HG02840 (cell line): ENCODE results near the gene THRAP3.
"Not testable (repeated sequence)": the region's sequence is repeated elsewhere in the genome, so short reads cannot be mapped to it uniquely, and the experiment has no call there.

Experiments used
- ATAC-seq: cut with Tn5 transposase; IDR thresholded peaks from one replicate; pipeline ENCODE4 v1.9.1; 2021; ENCODE audit warnings: mild to moderate bottlenecking, moderate library complexity, moderate number of reproducible peaks; ENCODE audit not compliant: unreplicated experiment, low FRiP score

The THRAP3 gene

DNA sequence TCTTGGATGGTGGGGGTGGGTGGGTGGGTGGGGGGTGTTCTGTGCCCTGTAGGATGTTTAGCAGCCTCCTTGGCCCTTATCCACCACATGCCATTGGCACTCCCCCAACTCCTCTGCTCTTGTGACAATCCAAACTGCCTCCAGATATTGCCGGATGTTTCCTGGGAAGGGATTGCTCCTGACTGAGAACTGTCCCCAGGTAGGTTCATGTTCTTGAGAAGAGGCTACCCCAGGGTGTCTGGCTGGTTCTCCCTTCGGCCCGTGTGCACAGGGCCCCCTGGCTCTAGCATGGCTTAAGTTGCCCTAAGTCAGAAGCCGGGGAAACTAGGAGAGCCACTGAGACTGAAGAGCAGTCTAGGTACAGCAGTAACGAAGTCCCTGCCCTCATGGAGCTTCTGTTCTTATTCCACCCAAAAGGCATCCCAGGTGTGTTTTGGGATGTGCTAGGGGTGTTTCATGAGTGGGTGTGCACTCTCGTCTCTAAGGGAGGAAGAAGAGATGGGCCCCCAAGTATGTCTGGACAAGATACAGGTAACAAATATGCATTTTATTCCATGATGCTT, 19.8 kb upstream of the THRAP3 start:
- ATAC-seq, result no peak

DNA sequence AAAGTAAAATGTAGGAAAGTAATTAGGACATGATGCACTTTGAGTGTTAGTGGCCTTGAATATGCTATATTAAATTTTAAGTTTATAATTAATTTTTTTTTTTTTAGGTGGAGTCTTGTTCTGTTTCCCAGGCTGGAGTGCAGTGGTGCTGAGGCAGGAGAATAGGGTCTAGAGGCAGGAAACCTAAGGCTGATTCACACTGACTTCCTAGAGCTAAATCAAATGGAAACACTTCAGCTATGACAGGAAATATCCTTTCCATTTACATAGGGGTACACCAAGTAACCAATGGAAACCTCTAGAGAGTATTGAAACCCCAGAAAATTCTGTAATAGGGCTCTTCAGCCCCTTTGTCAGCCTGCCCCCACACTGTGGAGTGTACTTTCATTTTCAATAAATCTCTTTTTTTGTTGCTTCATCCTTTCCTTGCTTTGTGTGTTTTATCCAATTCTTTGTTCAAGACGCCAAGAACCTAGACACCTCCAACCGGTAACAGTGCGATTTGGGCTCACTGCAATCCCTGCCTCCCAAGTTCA, 17.9 kb upstream of the THRAP3 start:
- ATAC-seq, result no peak

GRCh38 chr1:36207339-36207738, 16.9 kb upstream of the THRAP3 start:
- ATAC-seq, result no peak

GRCh38 chr1:36208978-36209703, 15.1 kb upstream of the THRAP3 start:
- no peak for ATAC-seq

DNA sequence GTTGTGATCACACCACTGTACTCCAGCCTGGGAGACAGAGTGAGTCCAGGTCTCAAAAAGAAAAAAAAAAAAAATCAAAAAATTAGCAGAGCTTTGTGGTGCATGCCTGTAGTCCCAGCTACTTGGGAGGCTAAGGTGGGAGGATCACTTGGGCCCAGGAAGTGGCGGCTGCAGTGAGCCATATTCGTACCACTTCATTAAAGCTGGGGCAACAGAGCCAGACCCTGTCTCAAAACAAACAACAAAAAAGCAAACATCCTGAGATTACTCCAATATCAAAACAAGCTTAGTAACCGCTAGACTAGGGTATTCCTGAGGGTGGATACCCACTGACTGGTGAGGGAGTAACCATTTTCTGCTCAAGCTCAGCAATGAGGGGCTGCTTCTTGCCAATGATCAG, 12.9 kb upstream of the THRAP3 start:
- no peak for ATAC-seq

GRCh38 chr1:36211841-36212240, 12.4 kb upstream of the THRAP3 start:
- no peak for ATAC-seq

- ATAC-seq, result no peak
These were observed 11.5 kb upstream of the THRAP3 start for GRCh38 chr1:36212782-36213181.

- ATAC-seq, result no peak
These were observed 6.6 kb upstream of the THRAP3 start for GRCh38 chr1:36217670-36218069.

GRCh38 chr1:36221901-36222300, 2.3 kb upstream of the THRAP3 start:
- ATAC-seq, result not testable (repeated sequence)

- ATAC-seq, result no peak
These were observed 1.5 kb upstream of the THRAP3 start for GRCh38 chr1:36222481-36223380.

GRCh38 chr1:36223381-36223995, 755 bp upstream of the THRAP3 start:
- peak; percentile 25 for ATAC-seq

DNA sequence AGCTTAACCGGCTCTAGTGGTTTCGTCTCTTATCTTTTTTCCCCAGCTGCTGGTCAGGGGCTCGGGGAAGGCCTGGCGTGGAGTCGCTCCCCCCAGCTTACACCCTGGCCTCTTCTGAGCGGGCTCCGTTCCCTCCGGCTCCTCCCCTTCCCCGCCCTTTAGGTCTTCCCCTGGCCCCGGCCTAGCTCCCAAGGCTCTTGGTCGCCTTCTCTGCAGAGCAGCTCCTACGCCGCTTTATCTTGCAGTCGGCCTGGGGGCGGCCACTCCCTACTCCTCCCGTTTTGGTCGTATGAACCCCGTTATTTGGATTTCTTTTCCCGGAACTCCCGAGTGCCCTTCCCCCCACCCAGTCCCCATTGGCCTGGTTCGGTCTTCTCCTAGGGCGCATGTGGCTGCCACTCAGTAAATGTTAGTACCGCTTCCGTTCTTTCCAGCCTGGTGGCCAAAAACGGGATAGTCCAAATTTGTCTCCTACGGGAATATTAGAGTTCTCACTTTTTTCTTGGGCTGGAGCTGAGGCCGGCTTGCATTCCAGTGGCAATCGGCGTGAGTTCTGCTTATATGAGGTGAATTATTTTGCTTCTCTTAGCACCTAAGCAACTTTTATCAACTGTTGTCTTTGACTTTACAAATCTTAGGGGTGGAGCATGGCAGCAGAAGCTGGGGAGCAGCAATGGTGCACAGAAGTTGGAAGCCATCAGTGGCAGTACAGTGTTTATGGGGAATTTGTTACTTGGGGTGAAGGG, 467 bp downstream of the THRAP3 start:
- peak; percentile 44 for ATAC-seq

- no peak for ATAC-seq
These were observed 1.1 kb downstream of the THRAP3 start for GRCh38 chr1:36225283-36225899.

DNA sequence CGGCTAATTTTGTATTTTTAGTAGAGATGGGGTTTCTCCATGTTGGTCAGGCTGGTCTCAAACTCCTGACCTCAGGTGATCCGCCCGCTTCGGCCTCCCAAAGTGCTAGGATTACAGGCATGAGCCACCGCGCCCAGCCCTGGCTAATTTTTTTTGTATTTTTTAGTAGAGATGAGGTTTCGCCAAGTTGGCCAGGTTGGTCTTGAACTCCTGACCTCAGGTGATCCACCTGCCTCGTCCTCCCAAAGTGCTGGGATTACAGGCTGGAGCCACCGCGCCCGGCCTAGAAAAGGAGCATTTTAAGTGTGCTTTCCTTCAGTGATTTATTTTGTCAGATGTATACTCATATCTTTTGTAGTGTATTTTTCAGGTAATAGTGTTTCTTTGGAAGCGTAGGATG, 6.0 kb downstream of the THRAP3 start:
- ATAC-seq, result not testable (repeated sequence)

DNA sequence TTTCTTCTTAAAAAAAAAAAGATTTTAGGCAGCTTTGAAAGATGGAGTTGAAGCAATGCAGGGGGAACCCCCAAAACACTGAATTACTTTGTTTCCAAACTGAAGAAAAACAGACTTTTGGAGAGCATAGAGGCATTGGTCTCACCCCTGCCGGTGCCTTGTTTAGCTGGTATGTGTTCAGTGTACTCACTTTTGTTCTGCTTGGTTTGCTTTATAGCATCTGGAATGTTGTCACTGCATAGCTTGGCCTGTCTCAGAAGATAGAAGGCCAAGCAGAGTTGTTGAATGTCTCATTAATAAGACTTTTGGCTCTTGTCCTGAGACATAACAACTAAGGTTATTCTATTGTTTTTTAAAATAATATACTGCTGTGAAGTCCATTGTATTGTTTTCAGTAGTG, 6.9 kb downstream of the THRAP3 start:
- ATAC-seq, result no peak

- no peak for ATAC-seq
These were observed 8.2 kb downstream of the THRAP3 start for GRCh38 chr1:36232212-36233095.

DNA sequence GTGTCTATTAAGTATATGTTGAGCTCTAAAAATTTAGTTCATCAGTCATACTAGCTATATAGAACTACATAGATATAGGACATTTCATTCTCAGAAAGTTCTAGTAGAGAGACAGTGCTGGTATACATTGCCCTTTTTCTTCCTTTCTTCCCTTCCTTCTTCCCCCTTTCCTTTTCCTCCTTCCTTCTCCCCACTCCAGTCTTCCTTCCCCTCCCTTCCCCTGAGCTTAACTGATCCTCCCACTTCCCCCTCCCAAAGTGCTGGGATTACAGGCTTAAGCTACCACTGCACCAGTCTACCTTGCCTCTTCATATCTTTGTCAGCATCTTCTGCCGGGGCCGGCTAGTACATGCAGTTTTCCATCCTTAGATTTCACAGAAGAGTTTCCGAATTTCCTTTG, 12.1 kb downstream of the THRAP3 start:
- ATAC-seq, result no peak

- ATAC-seq, result no peak
These were observed 14.2 kb downstream of the THRAP3 start for GRCh38 chr1:36238433-36238832.
